Fibroblast of villous mesenchyme (primary cell): Measurements from ENCODE around the gene ADAR. TPM values are rescaled to one million over a fixed set of nuclear protein-coding genes. Genes with fewer than 3 reads are reported as not detected.

Experiments
- DNase-seq: peaks from one replicate; pipeline ENCODE4 v3.0.0-alpha.2; 2010; ENCODE audit warnings: low read depth
- H3K4me3 ChIP-seq: 2 replicates; pipeline ENCODE4 v1.5.1; 2011; ENCODE audit warnings: low read depth, mild to moderate bottlenecking, low read length
- total RNA-seq: library from RNA; depleted of rRNA; stranded (reverse); fragments of >200 nt; gene quantifications from 2 replicates; pipeline ENCODE4 v1.2.3, GENCODE V29; 2012
- TF ChIP-seq, protein P1 (sequence below): IDR thresholded peaks from 2 replicates; pipeline ENCODE4 v1.5.1; 2012; ENCODE audit warnings: low read depth, mild to moderate bottlenecking, low read length; ENCODE audit not compliant: insufficient read depth

The ADAR gene
- total RNA-seq, 1 donor: 142 TPM

DNA sequence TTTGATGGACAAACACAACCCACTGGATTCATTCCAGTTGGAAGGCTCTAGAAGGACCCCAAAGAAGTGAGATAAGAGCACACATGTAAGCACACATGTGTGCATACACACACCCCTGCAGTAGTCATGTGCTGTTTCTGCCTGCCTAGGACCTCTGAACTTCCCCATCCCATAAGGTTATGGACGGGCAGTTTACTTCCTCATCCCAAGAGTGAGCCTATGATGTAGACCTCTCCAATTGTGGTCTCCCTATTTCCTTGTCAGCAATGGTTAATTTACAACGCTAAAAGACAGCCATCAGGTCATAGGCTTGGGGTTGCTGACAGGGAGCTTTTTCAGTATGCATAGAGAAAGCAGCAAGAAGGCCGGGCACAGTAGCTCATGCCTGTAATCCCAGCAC is 15.4 kb upstream of the ADAR start:
- no peak for DNase-seq
- no peak overlapping the region for H3K4me3 ChIP-seq
- TF ChIP-seq, protein P1, sequence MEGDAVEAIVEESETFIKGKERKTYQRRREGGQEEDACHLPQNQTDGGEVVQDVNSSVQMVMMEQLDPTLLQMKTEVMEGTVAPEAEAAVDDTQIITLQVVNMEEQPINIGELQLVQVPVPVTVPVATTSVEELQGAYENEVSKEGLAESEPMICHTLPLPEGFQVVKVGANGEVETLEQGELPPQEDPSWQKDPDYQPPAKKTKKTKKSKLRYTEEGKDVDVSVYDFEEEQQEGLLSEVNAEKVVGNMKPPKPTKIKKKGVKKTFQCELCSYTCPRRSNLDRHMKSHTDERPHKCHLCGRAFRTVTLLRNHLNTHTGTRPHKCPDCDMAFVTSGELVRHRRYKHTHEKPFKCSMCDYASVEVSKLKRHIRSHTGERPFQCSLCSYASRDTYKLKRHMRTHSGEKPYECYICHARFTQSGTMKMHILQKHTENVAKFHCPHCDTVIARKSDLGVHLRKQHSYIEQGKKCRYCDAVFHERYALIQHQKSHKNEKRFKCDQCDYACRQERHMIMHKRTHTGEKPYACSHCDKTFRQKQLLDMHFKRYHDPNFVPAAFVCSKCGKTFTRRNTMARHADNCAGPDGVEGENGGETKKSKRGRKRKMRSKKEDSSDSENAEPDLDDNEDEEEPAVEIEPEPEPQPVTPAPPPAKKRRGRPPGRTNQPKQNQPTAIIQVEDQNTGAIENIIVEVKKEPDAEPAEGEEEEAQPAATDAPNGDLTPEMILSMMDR: no peak

DNA sequence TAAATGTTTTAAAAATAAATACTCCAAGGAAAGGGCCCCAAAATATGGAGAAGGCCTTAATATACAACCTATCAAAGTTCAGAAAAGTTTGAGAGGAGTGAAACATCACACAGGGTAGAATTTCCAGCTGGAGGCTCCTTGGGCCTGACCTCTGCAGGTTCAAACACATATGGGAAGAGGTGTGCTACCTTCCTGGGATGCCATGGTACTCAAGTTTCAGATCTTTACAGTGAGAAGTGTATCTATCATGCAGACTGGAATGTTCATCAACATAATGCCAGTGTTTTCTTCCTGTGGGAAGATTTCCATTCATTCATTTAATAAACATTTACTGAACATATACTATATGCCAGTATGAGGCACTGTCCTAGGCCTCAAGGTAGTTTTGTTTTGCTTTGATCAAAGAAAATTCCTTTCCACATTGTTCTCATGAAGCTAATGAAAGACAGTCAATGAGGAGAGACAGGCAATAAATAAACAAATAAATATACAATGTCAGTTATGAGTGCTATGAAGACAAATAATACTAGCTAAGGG is 14.6 kb upstream of the ADAR start:
- TF ChIP-seq, protein P1: no peak
- H3K4me3 ChIP-seq: no peak overlapping the region
- DNase-seq: no peak

DNA sequence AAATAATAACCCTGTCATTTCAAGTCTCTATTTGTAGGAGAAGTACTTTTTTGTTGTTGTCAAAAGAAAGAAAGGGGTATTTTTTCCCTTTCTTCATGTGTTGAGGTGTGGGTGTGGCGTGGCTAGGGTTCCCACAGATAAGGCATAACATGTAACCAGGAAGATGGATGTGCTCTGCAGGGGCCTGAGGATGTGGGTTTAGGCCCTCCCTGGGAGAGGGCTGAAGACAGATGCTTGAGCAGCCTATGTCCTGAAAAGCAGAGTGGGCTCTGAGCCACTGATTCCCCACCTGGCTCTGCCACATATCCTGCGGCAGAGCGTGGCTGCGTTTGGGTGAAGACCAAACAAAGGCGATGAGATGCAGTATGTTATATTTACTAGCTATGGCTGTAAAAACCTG is 13.9 kb upstream of the ADAR start:
- TF ChIP-seq, protein P1: no peak
- DNase-seq: no peak
- no peak overlapping the region for H3K4me3 ChIP-seq

DNA sequence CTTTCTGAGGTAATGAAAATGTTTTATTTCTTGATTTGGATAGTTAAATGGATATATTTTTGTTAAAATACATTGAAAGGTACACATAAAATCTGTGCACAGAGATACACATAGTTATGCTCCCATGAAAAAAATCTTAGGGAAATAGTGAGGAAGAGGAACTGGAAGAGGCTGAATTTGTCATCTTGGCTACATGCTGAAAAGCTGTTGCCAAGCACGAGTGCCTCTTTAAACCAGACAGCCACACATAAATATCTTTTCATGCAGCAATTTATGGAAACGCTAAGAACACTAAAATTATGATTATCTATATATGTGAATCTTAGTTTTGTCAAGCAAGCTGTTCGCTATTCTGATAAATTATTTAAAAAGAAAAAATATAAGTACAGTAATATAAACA is 12.8 kb upstream of the ADAR start:
- DNase-seq: no peak
- H3K4me3 ChIP-seq: no peak overlapping the region
- TF ChIP-seq, protein P1: no peak

DNA sequence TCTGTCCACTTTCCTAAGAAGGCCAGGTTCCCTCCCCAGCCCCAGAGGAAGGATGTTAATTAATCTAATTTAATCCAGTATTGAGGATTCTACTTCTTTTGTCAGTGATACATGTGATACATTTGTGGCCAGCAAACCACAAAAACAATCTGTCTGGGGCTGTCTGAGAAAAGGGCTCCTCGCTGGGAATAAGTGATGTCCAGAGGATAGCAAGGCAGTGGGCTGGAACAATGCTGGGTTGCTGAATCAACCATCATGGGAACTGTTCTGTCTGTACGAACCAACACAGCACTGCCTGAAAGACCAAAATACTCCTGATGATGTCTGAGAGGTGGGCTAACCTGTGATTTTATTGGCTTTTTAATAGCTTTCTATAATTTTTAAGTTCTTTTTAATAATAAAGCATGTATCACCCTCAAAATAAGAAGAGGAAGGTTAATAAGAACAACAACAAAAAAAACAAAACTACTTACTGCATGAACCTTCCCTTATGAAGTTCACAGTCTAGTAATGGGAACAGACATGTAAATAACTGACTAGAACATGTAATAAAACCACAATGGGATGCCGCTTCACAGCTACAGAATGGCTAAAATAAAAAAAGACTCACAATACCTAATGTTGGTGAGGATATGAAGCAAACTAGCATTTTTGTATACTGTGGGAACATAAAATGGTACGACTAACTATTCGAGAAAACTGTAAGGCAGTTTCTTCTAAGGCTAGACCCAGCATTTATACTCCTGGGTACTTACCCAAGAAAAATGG is 11.4 kb upstream of the ADAR start:
- no peak overlapping the region for H3K4me3 ChIP-seq
- no peak for DNase-seq
- TF ChIP-seq, protein P1: no peak

- DNase-seq: no peak
- H3K4me3 ChIP-seq: no peak overlapping the region
- TF ChIP-seq, protein P1: no peak
Measured at GRCh38 chr1:154616659-154617345, 8.8 kb upstream of the ADAR start.
